ENCODE results near the gene TNXB. TPM values are rescaled to one million over a fixed set of nuclear protein-coding genes. Genes with fewer than 3 reads are reported as not detected.

TNXB gene
- total and polyA plus RNA-seq, 2 donors (not counting 3 experiments of a cell fraction or from before 2014, with no cell fraction given), result 0.47 to 2.7 TPM

- no peaks in the 10 kb centered on the region for H3K4me1 ChIP-seq (ENCODE audit: control insufficient read depth, extremely low read depth, insufficient read depth, low read length)
- intact Hi-C loops (cut with micrococcal nuclease), result no loop called here
- H3K27me3 ChIP-seq (ENCODE audit: control insufficient read depth in 2 of 2, insufficient read depth in 2 of 2, low read length in 2 of 2), result peaks cover 8 to 10% of the 10 kb centered on the region in 2 experiments
- no peaks in the 10 kb centered on the region for H3K79me2 ChIP-seq (ENCODE audit: control insufficient read depth, insufficient read depth, low read length)
- no peak for DNase-seq (ENCODE audit: low read depth, low spot score)
- no peak overlapping the region for H3K4me2 ChIP-seq (ENCODE audit: insufficient read depth, low read length)
- H3K4me3 ChIP-seq (replicated peaks in 1 of 3; ENCODE audit: insufficient read depth in 1 of 3, low read depth in 1 of 3, low read length in 3 of 3), result no peak overlapping the region
- no peaks in the 10 kb centered on the region for H3K36me3 ChIP-seq (ENCODE audit: control insufficient read depth in 2 of 2, extremely low read depth in 1 of 2, insufficient read depth in 2 of 2, low read length in 2 of 2)
- no peaks in the 10 kb centered on the region for H4K20me1 ChIP-seq (replicated peaks; ENCODE audit: control insufficient read depth, extremely low read depth, insufficient read depth, low read length)
- no TSS peak for BruUV-seq (replicated peaks)
- dilution Hi-C loops (cut with MboI; ENCODE audit: extremely low pct_ligation_motif_present, low sequenced_read_pairs), result no loop called here
- H2AFZ ChIP-seq (ENCODE audit: low read depth, low read length), result no peak overlapping the region
- ChIA-PET POLR2A (no interaction called here), CTCF (interaction anchor here (0.7 kb wide), 1 partner anchor 1220 kb away, joined by 3 read pairs; no protein-coding TSS in a partner anchor)
- no peak overlapping the region for H3K27ac ChIP-seq (ENCODE audit: insufficient read depth, low read depth, low read length)
- FAIRE-seq, result no peak
- TF ChIP-seq POLR2A (IDR thresholded peaks at IDR 0.05; ENCODE audit: low read depth, low read length) (no peak), MAX (IDR thresholded peaks at IDR 0.05; ENCODE audit: insufficient read depth, insufficient read length) (no peak), EZH2 (IDR thresholded peaks at IDR 0.05; ENCODE audit: borderline replicate concordance, low read depth, low read length, severe bottlenecking) (no peak)
- TF ChIP-seq, protein P1, sequence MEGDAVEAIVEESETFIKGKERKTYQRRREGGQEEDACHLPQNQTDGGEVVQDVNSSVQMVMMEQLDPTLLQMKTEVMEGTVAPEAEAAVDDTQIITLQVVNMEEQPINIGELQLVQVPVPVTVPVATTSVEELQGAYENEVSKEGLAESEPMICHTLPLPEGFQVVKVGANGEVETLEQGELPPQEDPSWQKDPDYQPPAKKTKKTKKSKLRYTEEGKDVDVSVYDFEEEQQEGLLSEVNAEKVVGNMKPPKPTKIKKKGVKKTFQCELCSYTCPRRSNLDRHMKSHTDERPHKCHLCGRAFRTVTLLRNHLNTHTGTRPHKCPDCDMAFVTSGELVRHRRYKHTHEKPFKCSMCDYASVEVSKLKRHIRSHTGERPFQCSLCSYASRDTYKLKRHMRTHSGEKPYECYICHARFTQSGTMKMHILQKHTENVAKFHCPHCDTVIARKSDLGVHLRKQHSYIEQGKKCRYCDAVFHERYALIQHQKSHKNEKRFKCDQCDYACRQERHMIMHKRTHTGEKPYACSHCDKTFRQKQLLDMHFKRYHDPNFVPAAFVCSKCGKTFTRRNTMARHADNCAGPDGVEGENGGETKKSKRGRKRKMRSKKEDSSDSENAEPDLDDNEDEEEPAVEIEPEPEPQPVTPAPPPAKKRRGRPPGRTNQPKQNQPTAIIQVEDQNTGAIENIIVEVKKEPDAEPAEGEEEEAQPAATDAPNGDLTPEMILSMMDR (IDR thresholded peaks at IDR 0.05; ENCODE audit: extremely low read depth in 1 of 2, insufficient read depth in 1 of 2, low read depth in 1 of 2, low read length in 2 of 2), result no peak
- no peaks in the 10 kb centered on the region for H3K9me3 ChIP-seq (replicated peaks; ENCODE audit: control insufficient read depth, insufficient read depth, low read length)
- no peak overlapping the region for H3K9ac ChIP-seq (replicated peaks; ENCODE audit: extremely low read depth, insufficient read depth, low read length)
- no peaks in the 10 kb centered on the region for H3K9me1 ChIP-seq (replicated peaks; ENCODE audit: control insufficient read depth, extremely low read depth, insufficient read depth, low read length)
Observed at GRCh38 chr6:32139590-32139989, 30.5 kb upstream of the TNXB start.

GRCh38 chr6:32137454-32137853 lies 28.3 kb upstream of the TNXB start:
- Histone ChIP-seq H3K9ac (replicated peaks; ENCODE audit: extremely low read depth, insufficient read depth, low read length) (no peak overlapping the region), H3K27ac (ENCODE audit: insufficient read depth, low read depth, low read length) (no peak overlapping the region), H4K20me1 (replicated peaks; ENCODE audit: control insufficient read depth, extremely low read depth, insufficient read depth, low read length) (no peaks in the 10 kb centered on the region), H3K27me3 (ENCODE audit: control insufficient read depth in 2 of 2, insufficient read depth in 2 of 2, low read length in 2 of 2) (peaks cover 10% of the 10 kb centered on the region in 2 experiments), H3K9me1 (replicated peaks; ENCODE audit: control insufficient read depth, extremely low read depth, insufficient read depth, low read length) (no peaks in the 10 kb centered on the region), H3K4me2 (ENCODE audit: insufficient read depth, low read length) (no peak overlapping the region), H2AFZ (ENCODE audit: low read depth, low read length) (no peak overlapping the region), H3K9me3 (replicated peaks; ENCODE audit: control insufficient read depth, insufficient read depth, low read length) (no peaks in the 10 kb centered on the region), H3K4me1 (ENCODE audit: control insufficient read depth, extremely low read depth, insufficient read depth, low read length) (no peaks in the 10 kb centered on the region), H3K4me3 (replicated peaks in 1 of 3; ENCODE audit: insufficient read depth in 1 of 3, low read depth in 1 of 3, low read length in 3 of 3) (no peak overlapping the region), H3K79me2 (ENCODE audit: control insufficient read depth, insufficient read depth, low read length) (no peaks in the 10 kb centered on the region), H3K36me3 (ENCODE audit: control insufficient read depth in 2 of 2, extremely low read depth in 1 of 2, insufficient read depth in 2 of 2, low read length in 2 of 2) (no peaks in the 10 kb centered on the region)
- dilution Hi-C loops (cut with MboI; ENCODE audit: extremely low pct_ligation_motif_present, low sequenced_read_pairs), result no loop called here
- intact Hi-C loops (cut with micrococcal nuclease), result no loop called here
- no peak for TF ChIP-seq JUN (IDR thresholded peaks at IDR 0.05; ENCODE audit: borderline replicate concordance, insufficient read depth, insufficient read length, low read depth)
- TF ChIP-seq EZH2 (IDR thresholded peaks at IDR 0.05; ENCODE audit: borderline replicate concordance, low read depth, low read length, severe bottlenecking), result no peak
- TF ChIP-seq POLR2AphosphoS5 (IDR thresholded peaks at IDR 0.05; ENCODE audit: insufficient read depth, low read depth, low read length), result no peak
- TF ChIP-seq FOS (IDR thresholded peaks at IDR 0.05; ENCODE audit: borderline replicate concordance, insufficient read depth, low read length), result no peak
- TF ChIP-seq MYC (IDR thresholded peaks at IDR 0.05; ENCODE audit: low read depth, low read length), result no peak
- TF ChIP-seq MAX (IDR thresholded peaks at IDR 0.05; ENCODE audit: insufficient read depth, insufficient read length), result no peak
- FAIRE-seq (no peak), DNase-seq (ENCODE audit: low read depth, low spot score) (no peak)
- ChIA-PET CTCF (no interaction called here), POLR2A (no interaction called here)
- BruUV-seq (replicated peaks), result no TSS peak

All from endothelial cell of umbilical vein (primary cell).